B cell (primary cell): ENCODE data around the gene ENDOU. TPM values are rescaled to one million over a fixed set of nuclear protein-coding genes. Genes with fewer than 3 reads are reported as not detected.

Experiments
- ATAC-seq: fragments of 200-7000 bp; cut with Tn5 transposase; one replicate; pipeline ENCODE4 v1.10.0; 2021; ENCODE audit warnings: low read depth, mild to moderate bottlenecking, moderate number of reproducible peaks, moderate library complexity
- CTCF ChIA-PET: fragments of 350-600 bp; sonication (Branson Sonifier 250); formaldehyde crosslinking; loops from one replicate; lab custom pipeline; 2021; ENCODE audit warnings: antibody characterized with exemption, inconsistent platforms; lab: Charles Lee
- POLR2A ChIA-PET: fragments of 350-600 bp; sonication (Branson Sonifier 250); formaldehyde crosslinking; loops from one replicate; lab custom pipeline; 2021; ENCODE audit warnings: antibody characterized with exemption; lab: Charles Lee
- DNase-seq: peaks from one replicate; pipeline ENCODE4 v3.0.0; 2013
- H2AFZ ChIP-seq: 2 replicates; pipeline ENCODE4 v1.6.1; 2012; ENCODE audit warnings: mild to moderate bottlenecking, low read depth, low read length; ENCODE audit not compliant: insufficient read depth, poor library complexity, severe bottlenecking
- H3K27ac ChIP-seq, 2 donors: 1 replicate in 1 of 2; 2 replicates in 1 of 2; pipeline ENCODE4 v1.5.1; 2012 to 2013; ENCODE audit warnings: low read length in 2 of 2, mild to moderate bottlenecking in 2 of 2, moderate library complexity in 1 of 2
- H3K27me3 ChIP-seq, 4 experiments: fragments of 200-600 bp in 1 of 4; sonication (generic) in 1 of 4; replicated peaks in 1 of 4; 1 replicate in 2 of 4; 2 replicates in 2 of 4; pipeline versions ENCODE4 v1.6.1 to v1.7.0; 2013 to 2016; ENCODE audit warnings: low read length in 3 of 4, mild to moderate bottlenecking in 2 of 4, mixed read lengths in 1 of 4, moderate library complexity in 1 of 4; ENCODE audit not compliant: insufficient read depth in 4 of 4, control insufficient read depth in 3 of 4; ENCODE audit errors: control extremely low read depth in 1 of 4
- H3K36me3 ChIP-seq, 2 experiments: replicated peaks in 1 of 2; 1 replicate in 1 of 2; 2 replicates in 1 of 2; pipeline versions ENCODE4 v1.6.1 to v1.7.1; 2013; ENCODE audit warnings: low read length in 1 of 2; ENCODE audit not compliant: insufficient read depth in 2 of 2, control insufficient read depth in 1 of 2; ENCODE audit errors: control extremely low read depth in 1 of 2, extremely low read depth in 1 of 2
- H3K4me1 ChIP-seq, 2 donors: fragments of 200-600 bp in 1 of 2; sonication (generic) in 1 of 2; 1 replicate in 1 of 2; 2 replicates in 1 of 2; pipeline versions ENCODE4 v1.5.1 to v1.6.1; 2013 to 2017; ENCODE audit warnings: low read length in 2 of 2; ENCODE audit not compliant: control insufficient read depth in 2 of 2, insufficient read depth in 2 of 2
- H3K4me2 ChIP-seq: replicated peaks from 2 replicates; pipeline ENCODE3; 2012; ENCODE audit warnings: mild to moderate bottlenecking, low read depth, low read length; ENCODE audit not compliant: poor library complexity, severe bottlenecking
- H3K4me3 ChIP-seq, 5 experiments: fragments of 200-600 bp in 1 of 5; sonication (generic) in 1 of 5; 1 replicate in 3 of 5; 2 replicates in 2 of 5; pipeline versions ENCODE4 v1.5.1 to v1.7.0; 2011 to 2016; ENCODE audit warnings: low read length in 4 of 5, mild to moderate bottlenecking in 4 of 5, low read depth in 2 of 5, control low read depth in 1 of 5, moderate library complexity in 1 of 5; ENCODE audit not compliant: insufficient read depth in 1 of 5; ENCODE audit errors: control extremely low read depth in 1 of 5, extremely low read depth in 1 of 5
- H3K79me2 ChIP-seq: fragments of 200-600 bp; sonication (generic); one replicate; pipeline ENCODE4 v1.6.0; 2016; ENCODE audit warnings: low read length; ENCODE audit not compliant: control insufficient read depth, insufficient read depth
- H3K9ac ChIP-seq: fragments of 200-600 bp; sonication (generic); 2 replicates; pipeline ENCODE4 v1.6.1; 2017; ENCODE audit warnings: mild to moderate bottlenecking, low read length, moderate library complexity
- H3K9me3 ChIP-seq, 3 donors: one replicate each; pipeline versions ENCODE4 v1.6.1 to v1.7.1; 2013; ENCODE audit warnings: low read length in 2 of 3; ENCODE audit not compliant: control insufficient read depth in 2 of 3, insufficient read depth in 1 of 3; ENCODE audit errors: control extremely low read depth in 1 of 3
- H4K20me1 ChIP-seq: 2 replicates; pipeline ENCODE4 v1.6.0; 2012; ENCODE audit warnings: mild to moderate bottlenecking, low read length; ENCODE audit not compliant: insufficient read depth, control insufficient read depth, poor library complexity, severe bottlenecking
- H3K27ac Mint-ChIP-seq: one replicate; pipeline ENCODE4 v1.8.0; 2021; ENCODE audit warnings: mixed read lengths
- H3K27me3 Mint-ChIP-seq: one replicate; pipeline ENCODE4 v1.8.0; 2021; ENCODE audit warnings: mixed read lengths
- H3K4me1 Mint-ChIP-seq: one replicate; pipeline ENCODE4 v1.8.0; 2021; ENCODE audit warnings: mixed read lengths
- H3K4me3 Mint-ChIP-seq: one replicate; pipeline ENCODE4 v1.8.0; 2021; ENCODE audit warnings: mixed read lengths
- H3K9me3 Mint-ChIP-seq: one replicate; pipeline ENCODE4 v1.8.0; 2022; ENCODE audit warnings: mixed read lengths; ENCODE audit not compliant: insufficient read depth
- CTCF ChIP-seq: fragments of 200-600 bp; IDR thresholded peaks from one replicate; pipeline ENCODE4 v1.8.0; 2022; ENCODE audit warnings: antibody characterized with exemption, mild to moderate bottlenecking
- EZH2 ChIP-seq: IDR thresholded peaks from 2 replicates; pipeline ENCODE4 v1.6.1; 2012; ENCODE audit warnings: borderline replicate concordance, low read depth, mild to moderate bottlenecking, moderate library complexity, low read length; ENCODE audit not compliant: insufficient read depth, poor library complexity, severe bottlenecking
- WGBS: methylation state at CpG from one replicate; pipeline ENCODE4 v1.1.5; 2013; ENCODE audit warnings: missing lambda C conversion rate; ENCODE audit not compliant: insufficient coverage; 5-methylcytosine and 5-hydroxymethylcytosine counted together
- intact Hi-C: fragments of 100-400 bp; cut with micrococcal nuclease; formaldehyde crosslinking; loops from one replicate; pipeline ENCODE4 v1.10.0; 2022
- polyA plus RNA-seq: library from polyadenylated mRNA; depleted of rRNA; stranded (reverse); fragments of >200 nt; gene quantifications from 2 replicates; pipeline ENCODE4 v1.2.3, GENCODE V29; 2012
- total RNA-seq, 2 donors: library from RNA; stranded (reverse); fragments of 120-200 nt in 1 of 2; gene quantifications; 1 replicate in 1 of 2; 2 replicates in 1 of 2; pipeline versions ENCODE4 v1.2.3 to v1.2.4, GENCODE V29; 2013 to 2022

The ENDOU gene
- total and polyA plus RNA-seq, 2 donors (not counting 1 experiment from before 2014, with no cell fraction given), result 0.03 TPM; not detected in 1

- no peaks in the 10 kb centered on the region for H3K27me3 ChIP-seq
- no peak for ATAC-seq
- no peak for DNase-seq
- H3K27me3 Mint-ChIP-seq, result no peaks in the 10 kb centered on the region
- H3K36me3 ChIP-seq, result no peaks in the 10 kb centered on the region
- H3K9me3 Mint-ChIP-seq, result no peaks in the 10 kb centered on the region
- CTCF ChIA-PET, result interaction anchor here (1.1 to 15.0 kb wide), 5 partner anchors 9 to 91 kb away, joined by 3 to 515 read pairs (median 270); partner anchors contain the start of genes RAPGEF3, RPAP3 and SLC48A1
- POLR2A ChIA-PET, result interaction anchor here (0.6 to 1.4 kb wide), 4 partner anchors 10 to 32 kb away, joined by 3 to 7 read pairs (median 4); partner anchors contain the start of gene RAPGEF3
- H3K4me2 ChIP-seq, result peak overlapping the region; percentile 31
- H3K27ac Mint-ChIP-seq, result peak overlapping the region; percentile 65
- WGBS, result 97% methylated on average over 9 of the region's 14 CpGs
- no peaks in the 10 kb centered on the region for H3K79me2 ChIP-seq
- H3K4me1 ChIP-seq, result peaks cover 18 to 36% of the 10 kb centered on the region in 2 donors
- no peaks in the 10 kb centered on the region for H3K9me3 ChIP-seq
- H3K4me3 Mint-ChIP-seq, result peak overlapping the region; percentile 36
- peaks cover 47% of the 10 kb centered on the region for H3K4me1 Mint-ChIP-seq
- no peak overlapping the region for H3K4me3 ChIP-seq
- no peaks in the 10 kb centered on the region for H4K20me1 ChIP-seq
- H3K9ac ChIP-seq, result no peak overlapping the region
- TF ChIP-seq CTCF, result no peak
- no peak for TF ChIP-seq EZH2
- no peak overlapping the region for H3K27ac ChIP-seq
- no peak overlapping the region for H2AFZ ChIP-seq
- intact Hi-C loops, result loop anchor here (1.0 kb wide), 1 partner anchor 11 kb away; no protein-coding TSS in a partner anchor
Observed at GRCh38 chr12:47747596-47748506, 22.6 kb upstream of the ENDOU start.
